Muscle layer of duodenum (tissue), 2 donors: ENCODE measurements around the gene DMAC1.

Experiments
- H3K27ac ChIP-seq: one replicate; pipeline ENCODE4 v1.7.0; 2013; ENCODE audit warnings: mild to moderate bottlenecking, low read length
- H3K27me3 ChIP-seq: one replicate; pipeline ENCODE4 v1.7.0; 2013; ENCODE audit warnings: low read depth, mild to moderate bottlenecking, control low read depth, low read length
- H3K36me3 ChIP-seq, 2 donors: one replicate each; pipeline ENCODE4 v1.7.0; 2013; ENCODE audit warnings: low read length in 2 of 2, control low read depth in 1 of 2, mild to moderate bottlenecking in 1 of 2; ENCODE audit not compliant: insufficient read depth in 2 of 2, control insufficient read depth in 1 of 2
- H3K4me1 ChIP-seq, 2 donors: one replicate each; pipeline ENCODE4 v1.7.0; 2013; ENCODE audit warnings: low read length in 2 of 2, mild to moderate bottlenecking in 2 of 2, control low read depth in 1 of 2, moderate library complexity in 1 of 2; ENCODE audit not compliant: insufficient read depth in 2 of 2, control insufficient read depth in 1 of 2
- H3K4me3 ChIP-seq, 2 donors: one replicate each; pipeline ENCODE4 v1.7.0; 2013; ENCODE audit warnings: low read length in 2 of 2, low read depth in 1 of 2, mild to moderate bottlenecking in 1 of 2
- H3K9me3 ChIP-seq, 2 donors: one replicate each; pipeline ENCODE4 v1.7.0; 2013; ENCODE audit warnings: low read length in 2 of 2, control low read depth in 1 of 2, mild to moderate bottlenecking in 1 of 2; ENCODE audit not compliant: control insufficient read depth in 1 of 2
- donor health status: healthy.

The DMAC1 gene

GRCh38 chr9:7813030-7813429 lies 13.5 kb upstream of the DMAC1 start:
- Histone ChIP-seq H3K4me1 (no peaks in the 10 kb centered on the region), H3K9me3 (no peaks in the 10 kb centered on the region), H3K27ac (no peak overlapping the region), H3K4me3 (no peak overlapping the region), H3K27me3 (no peaks in the 10 kb centered on the region), H3K36me3 (no peaks in the 10 kb centered on the region)

- Histone ChIP-seq H3K4me1 (no peaks in the 10 kb centered on the region), H3K27me3 (no peaks in the 10 kb centered on the region), H3K9me3 (no peaks in the 10 kb centered on the region), H3K4me3 (no peak overlapping the region), H3K27ac (no peak overlapping the region), H3K36me3 (no peaks in the 10 kb centered on the region)
Measured at GRCh38 chr9:7811677-7812076, 12.1 kb upstream of the DMAC1 start.

GRCh38 chr9:7802666-7803065 lies 3.1 kb upstream of the DMAC1 start:
- no peaks in the 10 kb centered on the region for H3K27me3 ChIP-seq
- H3K4me1 ChIP-seq, result peaks cover 3 to 9% of the 10 kb centered on the region in 2 donors
- H3K4me3 ChIP-seq, result no peak overlapping the region
- H3K36me3 ChIP-seq, result no peaks in the 10 kb centered on the region
- no peak overlapping the region for H3K27ac ChIP-seq
- H3K9me3 ChIP-seq, result no peaks in the 10 kb centered on the region

- peaks cover 3 to 9% of the 10 kb centered on the region in 2 donors for H3K4me1 ChIP-seq
- peaks cover 13 to 23% of the 10 kb centered on the region in 2 donors for H3K36me3 ChIP-seq
- H3K27ac ChIP-seq, result no peak overlapping the region
- no peaks in the 10 kb centered on the region for H3K27me3 ChIP-seq
- H3K4me3 ChIP-seq, result peak overlapping the region; percentile 71 to 90
- no peaks in the 10 kb centered on the region for H3K9me3 ChIP-seq
Measured at GRCh38 chr9:7799944-7800285, 337 bp upstream of the DMAC1 start.

GRCh38 chr9:7794196-7794595 lies 5.4 kb downstream of the DMAC1 start:
- H3K9me3 ChIP-seq, result no peaks in the 10 kb centered on the region
- no peak overlapping the region for H3K27ac ChIP-seq
- no peaks in the 10 kb centered on the region for H3K27me3 ChIP-seq
- peaks cover 3 to 9% of the 10 kb centered on the region in 2 donors for H3K4me1 ChIP-seq
- peaks cover 23 to 39% of the 10 kb centered on the region in 2 donors for H3K36me3 ChIP-seq
- no peak overlapping the region for H3K4me3 ChIP-seq

GRCh38 chr9:7791394-7791793 lies 8.2 kb downstream of the DMAC1 start:
- Histone ChIP-seq H3K4me1 (no peaks in the 10 kb centered on the region), H3K27ac (no peak overlapping the region), H3K27me3 (no peaks in the 10 kb centered on the region), H3K36me3 (peaks cover 22 to 28% of the 10 kb centered on the region in 2 donors), H3K4me3 (no peak overlapping the region), H3K9me3 (no peaks in the 10 kb centered on the region)

GRCh38 chr9:7790819-7791182 lies 8.8 kb downstream of the DMAC1 start:
- Histone ChIP-seq H3K27ac (no peak overlapping the region), H3K4me3 (no peak overlapping the region), H3K36me3 (peaks cover 16 to 23% of the 10 kb centered on the region in 2 donors), H3K27me3 (no peaks in the 10 kb centered on the region), H3K9me3 (no peaks in the 10 kb centered on the region), H3K4me1 (no peaks in the 10 kb centered on the region)

GRCh38 chr9:7790022-7790818 lies 9.4 kb downstream of the DMAC1 start:
- Histone ChIP-seq H3K36me3 (peaks cover 10 to 17% of the 10 kb centered on the region in 2 donors), H3K27me3 (no peaks in the 10 kb centered on the region), H3K27ac (no peak overlapping the region), H3K4me1 (no peaks in the 10 kb centered on the region), H3K9me3 (no peaks in the 10 kb centered on the region), H3K4me3 (no peak overlapping the region)

- Histone ChIP-seq H3K27ac (no peak overlapping the region), H3K9me3 (no peaks in the 10 kb centered on the region), H3K4me3 (no peak overlapping the region), H3K4me1 (no peaks in the 10 kb centered on the region), H3K36me3 (peaks cover 3 to 8% of the 10 kb centered on the region in 2 donors), H3K27me3 (no peaks in the 10 kb centered on the region)
Measured at GRCh38 chr9:7788772-7789171, 10.8 kb downstream of the DMAC1 start.

GRCh38 chr9:7785813-7786212 lies 13.8 kb downstream of the DMAC1 start:
- H3K27ac ChIP-seq, result no peak overlapping the region
- no peaks in the 10 kb centered on the region for H3K4me1 ChIP-seq
- no peaks in the 10 kb centered on the region for H3K9me3 ChIP-seq
- no peaks in the 10 kb centered on the region for H3K36me3 ChIP-seq
- no peak overlapping the region for H3K4me3 ChIP-seq
- H3K27me3 ChIP-seq, result no peaks in the 10 kb centered on the region

GRCh38 chr9:7784472-7784871 lies 15.1 kb downstream of the DMAC1 start:
- Histone ChIP-seq H3K27me3 (no peaks in the 10 kb centered on the region), H3K4me3 (no peak overlapping the region), H3K36me3 (no peaks in the 10 kb centered on the region), H3K9me3 (no peaks in the 10 kb centered on the region), H3K4me1 (no peaks in the 10 kb centered on the region), H3K27ac (no peak overlapping the region)

- Histone ChIP-seq H3K36me3 (no peaks in the 10 kb centered on the region), H3K9me3 (no peaks in the 10 kb centered on the region), H3K27me3 (no peaks in the 10 kb centered on the region), H3K4me1 (no peaks in the 10 kb centered on the region), H3K4me3 (no peak overlapping the region), H3K27ac (no peak overlapping the region)
Measured at GRCh38 chr9:7783635-7784063, 15.9 kb downstream of the DMAC1 start.
